GM19238 (cell line): ENCODE results near the gene PAX6.

ENCODE experiments used
- DNase-seq: peaks from one replicate; pipeline ENCODE4 v3.0.0; 2011; ENCODE audit warnings: low spot score; ENCODE audit not compliant: insufficient read length

PAX6 gene

DNA sequence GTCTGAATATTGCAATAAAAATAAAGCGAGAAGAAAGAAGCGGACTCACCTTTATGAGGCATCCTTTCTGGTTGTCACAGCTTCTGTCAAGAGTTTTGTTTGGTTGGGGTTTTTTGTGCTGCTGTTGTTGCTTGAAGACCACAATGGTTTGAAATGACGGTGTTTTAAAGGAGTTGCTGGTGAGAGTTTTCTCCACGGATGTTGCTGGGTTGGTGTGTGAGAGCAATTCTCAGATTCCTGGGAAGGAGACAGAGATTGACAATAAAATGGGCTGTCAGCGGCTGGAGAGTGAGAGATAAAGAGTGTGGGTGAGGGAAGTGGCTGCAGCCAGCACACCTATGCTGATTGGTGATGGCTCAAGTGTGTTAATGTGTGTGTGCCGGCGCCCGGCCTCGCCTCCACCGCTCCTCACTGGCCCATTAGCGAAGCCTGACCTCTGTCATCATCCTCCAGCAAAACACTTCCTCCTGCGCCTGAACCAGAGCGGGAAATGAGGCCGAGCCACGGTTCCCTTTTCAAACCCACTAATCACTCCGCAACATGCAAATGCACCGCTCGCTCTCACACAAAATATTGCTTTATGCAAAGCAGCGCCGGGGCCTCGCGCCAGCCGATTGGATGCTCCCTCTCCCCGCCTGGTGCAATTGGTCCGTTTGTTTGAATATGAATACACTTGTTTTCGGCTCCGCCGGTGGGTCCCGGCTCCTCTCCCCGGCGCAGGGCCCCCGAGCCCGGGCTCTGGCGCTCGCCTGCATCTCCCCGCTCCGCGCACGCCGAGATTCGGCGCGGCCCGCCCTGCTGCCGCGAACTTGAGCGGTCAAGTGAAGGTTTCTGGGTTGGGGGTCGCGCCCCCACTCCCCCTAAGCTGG lies at the start of gene PAX6:
TSS of gene PAX6 (minus strand) at position 544 of the 869 bp plus-strand sequence. CDS start 4,911 bp downstream, outside the sequence.
- peak; percentile 69 for DNase-seq

DNA sequence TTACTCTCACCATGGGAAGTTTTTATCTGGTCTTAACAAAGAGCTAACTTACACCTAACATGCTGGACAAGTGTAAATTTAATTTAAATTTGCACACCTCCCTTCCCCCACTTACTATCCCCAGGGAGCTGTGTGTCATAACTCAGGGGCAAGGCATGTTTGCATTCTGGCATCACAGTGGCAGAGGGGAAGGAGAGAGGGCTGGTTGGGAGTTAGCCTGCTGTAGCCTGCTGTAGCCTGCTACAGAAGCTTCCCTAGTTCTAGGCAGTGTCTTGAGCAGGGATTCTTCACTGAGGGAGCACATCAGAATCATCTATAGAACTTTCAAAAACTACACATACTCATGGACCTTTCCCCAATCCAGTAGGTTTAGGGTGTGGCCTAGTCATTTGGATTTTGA lies 49.3 kb upstream of the PAX6 start:
- DNase-seq: no peak

GRCh38 chr11:31856248-31856647 lies 45.1 kb upstream of the PAX6 start:
- DNase-seq: no peak

GRCh38 chr11:31855466-31855865 lies 44.3 kb upstream of the PAX6 start:
- no peak for DNase-seq

GRCh38 chr11:31850365-31850764 lies 39.2 kb upstream of the PAX6 start:
- no peak for DNase-seq

- DNase-seq: no peak
These were observed 36.6 kb upstream of the PAX6 start for GRCh38 chr11:31847761-31848160.

DNA sequence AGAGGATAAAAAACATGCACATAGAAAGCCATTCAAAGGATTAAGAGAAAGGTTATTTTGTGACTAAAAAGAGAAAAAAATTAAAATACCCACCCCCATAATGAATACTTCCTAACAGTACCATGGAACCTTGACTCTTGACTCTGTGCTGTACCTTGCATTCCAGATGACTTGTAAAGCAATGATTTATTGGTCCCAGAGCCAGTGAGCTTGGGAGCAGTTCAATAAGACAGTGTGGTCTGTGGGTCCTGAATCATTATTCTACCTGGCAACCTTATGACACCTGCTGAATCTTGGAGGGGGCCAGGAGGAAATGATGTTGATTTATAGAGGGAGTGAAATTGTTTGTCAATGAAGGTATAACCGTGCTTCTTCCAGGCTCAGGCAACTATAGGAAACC lies 34.2 kb upstream of the PAX6 start:
- DNase-seq: no peak

- no peak for DNase-seq
These were observed 33.2 kb upstream of the PAX6 start for GRCh38 chr11:31844351-31844750.

DNA sequence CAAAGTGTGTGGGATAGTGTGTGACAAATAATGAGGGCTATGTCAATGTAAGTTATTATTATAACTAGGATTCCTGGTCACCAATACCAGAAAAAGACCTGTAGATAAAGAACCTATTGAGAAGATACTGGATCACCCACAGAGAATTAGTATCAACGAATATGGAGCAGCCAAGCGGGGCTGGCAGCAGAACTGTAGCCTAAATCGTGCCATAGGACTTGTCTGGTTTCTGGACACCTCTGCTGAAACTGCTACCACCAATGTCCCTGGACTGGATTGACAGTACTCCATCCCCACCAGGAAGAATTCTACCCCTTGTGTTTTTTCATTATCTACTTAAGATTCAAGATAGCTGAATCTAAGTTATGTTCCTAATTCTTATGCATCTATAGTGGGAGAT lies 30.3 kb upstream of the PAX6 start:
- no peak for DNase-seq

DNA sequence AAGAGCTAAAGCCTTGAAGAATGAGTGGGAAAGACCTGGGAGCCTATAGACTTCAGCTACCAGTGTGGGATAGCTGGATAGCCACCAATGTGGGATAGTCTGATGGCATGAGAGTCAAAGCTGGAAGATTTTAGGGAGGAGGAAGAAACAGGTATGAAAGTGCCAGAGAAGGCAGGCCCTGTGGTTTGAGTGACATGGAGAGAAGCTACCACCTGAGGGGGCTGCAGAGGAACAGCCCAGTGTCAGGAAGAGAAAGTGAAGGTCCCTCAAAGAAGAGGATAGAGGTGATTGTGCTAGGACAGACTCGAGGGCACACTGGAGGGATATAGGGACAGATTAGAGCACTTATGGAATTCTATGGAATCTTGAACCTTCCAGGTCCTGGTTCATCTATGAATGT lies 23.1 kb upstream of the PAX6 start:
- DNase-seq: no peak

GRCh38 chr11:31830406-31830805 lies 19.3 kb upstream of the PAX6 start:
- no peak for DNase-seq

GRCh38 chr11:31828217-31828616 lies 17.1 kb upstream of the PAX6 start:
- DNase-seq: no peak

- DNase-seq: no peak
These were observed 16.5 kb upstream of the PAX6 start for GRCh38 chr11:31827455-31828206.

- DNase-seq: no peak
These were observed 15.7 kb upstream of the PAX6 start for GRCh38 chr11:31826536-31827438.

DNA sequence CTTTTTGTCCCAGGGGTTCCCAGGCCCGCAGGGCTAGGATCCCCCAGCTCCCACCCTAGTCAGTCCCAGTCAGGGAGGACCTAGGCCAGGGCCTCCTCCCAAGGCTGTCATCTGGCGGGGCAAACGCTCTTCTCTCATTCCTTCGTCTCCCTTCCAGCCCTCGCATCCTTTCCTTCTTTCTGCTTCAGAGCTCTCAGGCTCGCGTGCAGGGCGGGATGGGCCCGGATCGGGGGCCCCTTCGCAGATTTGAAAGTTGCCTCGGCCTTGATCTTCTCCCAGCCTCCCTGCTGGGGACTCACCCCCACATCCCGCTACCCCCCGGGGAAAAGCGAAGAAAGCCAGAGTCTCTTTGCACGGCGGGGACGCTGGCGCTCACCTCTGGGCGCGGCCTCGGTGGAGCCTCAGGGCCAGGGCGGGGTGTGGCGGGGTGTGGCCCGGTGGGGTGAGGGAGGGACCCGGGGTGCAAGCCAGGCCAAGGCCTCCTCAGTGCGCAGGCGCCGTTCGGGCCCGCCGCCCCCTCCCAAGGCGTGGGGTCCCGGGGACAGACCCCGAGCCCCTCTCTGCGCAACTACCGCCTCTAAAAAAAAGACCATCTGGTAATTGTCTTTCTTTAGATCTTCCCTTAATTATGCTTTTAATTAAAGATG lies 14.8 kb upstream of the PAX6 start:
- no peak for DNase-seq

DNA sequence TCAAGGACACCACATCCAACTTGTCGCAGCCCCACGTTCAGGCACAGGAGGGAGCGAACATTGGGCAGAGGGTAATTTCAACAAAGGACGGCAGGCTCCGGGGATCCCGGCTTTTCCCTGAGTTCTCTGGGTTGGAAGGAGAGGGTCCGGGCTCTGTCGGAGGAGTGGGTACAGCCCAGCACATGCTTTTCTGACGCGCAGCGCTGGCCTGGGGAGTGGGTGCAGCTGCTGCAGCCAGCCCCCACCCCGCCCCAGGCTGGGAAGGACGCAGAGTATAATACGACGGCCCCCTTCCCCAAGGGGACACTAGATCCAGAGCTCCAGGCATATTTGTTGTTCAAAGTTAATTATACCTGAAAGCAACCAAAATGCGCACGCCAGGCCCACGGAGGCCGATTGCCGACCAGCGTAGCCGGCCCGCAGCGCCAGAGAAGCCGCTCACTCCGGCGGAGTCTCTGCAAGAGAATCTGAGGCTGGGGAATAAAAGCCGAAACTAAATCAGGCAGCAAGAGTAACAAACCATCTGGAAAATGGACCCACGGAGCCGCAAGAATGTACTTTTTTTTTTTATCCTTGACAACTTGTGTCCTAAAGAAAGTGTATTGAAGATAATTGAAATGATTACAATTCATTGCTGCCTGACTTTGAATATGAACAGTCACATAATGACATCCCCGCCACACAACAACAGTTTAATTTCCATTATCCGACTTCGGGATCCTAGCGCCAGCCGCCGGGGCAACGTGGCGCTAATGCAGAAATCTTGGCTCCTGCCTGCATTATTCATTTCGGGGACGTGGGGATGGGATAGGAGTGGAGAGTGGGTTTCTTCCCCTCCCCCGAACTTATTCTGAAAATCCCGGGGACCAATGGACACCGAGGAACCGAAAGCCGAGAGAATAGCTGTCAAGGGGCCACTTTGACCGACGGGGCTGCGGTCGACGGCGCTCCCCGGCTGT lies 14.0 kb upstream of the PAX6 start:
- DNase-seq: no peak

- no peak for DNase-seq
These were observed 13.3 kb upstream of the PAX6 start for GRCh38 chr11:31824332-31824878.

- no peak for DNase-seq
These were observed 12.7 kb upstream of the PAX6 start for GRCh38 chr11:31823644-31824331.
